DLD1 (cell line): ENCODE data around the gene MFAP3L.

ENCODE experiments used
- in situ Hi-C: cut with HindIII; loops from 2 replicates; pipeline ENCODE4 v1.10.0; 2017; ENCODE audit warnings: low sequenced_read_pairs

MFAP3L gene

DNA sequence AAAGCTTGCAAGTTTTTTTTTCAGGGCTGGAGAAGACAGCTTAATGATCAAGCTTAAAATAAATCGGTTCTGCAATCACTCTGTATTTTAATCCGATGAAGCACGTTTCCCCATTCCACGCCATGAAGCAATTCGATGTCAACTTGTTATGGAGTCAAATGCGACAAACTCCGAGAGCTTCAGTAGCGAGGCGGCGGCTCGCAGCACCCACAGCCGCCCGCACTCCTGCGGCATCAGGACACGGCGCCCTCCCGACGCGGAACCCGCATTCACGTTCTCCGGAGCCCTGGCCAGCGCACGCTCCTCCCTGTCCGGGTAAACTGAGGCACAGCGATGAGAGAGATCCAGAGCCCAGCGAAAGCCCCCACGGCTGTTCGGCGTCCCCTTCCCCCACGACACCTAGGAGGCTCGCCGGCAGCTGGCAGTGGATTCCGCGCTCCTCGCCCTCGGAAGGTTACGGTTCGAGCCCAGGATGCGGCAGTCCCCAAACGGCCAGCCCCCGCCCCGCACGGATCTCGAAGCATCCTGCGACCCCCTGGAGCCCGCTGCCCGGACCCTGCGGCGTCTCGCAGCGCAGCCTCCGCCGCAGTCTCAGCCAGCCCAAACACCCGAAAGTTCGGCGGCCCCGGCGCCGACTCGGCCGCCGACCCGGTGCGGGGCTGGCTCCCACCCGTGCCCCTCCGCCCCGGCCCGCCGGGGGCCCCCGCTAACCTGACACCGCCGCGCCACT is 507 bp downstream of the MFAP3L start:
- in situ Hi-C loops = loop anchor here (5.0 to 10.0 kb wide), 2 partner anchors 221 to 293 kb away; no protein-coding TSS in a partner anchor

DNA sequence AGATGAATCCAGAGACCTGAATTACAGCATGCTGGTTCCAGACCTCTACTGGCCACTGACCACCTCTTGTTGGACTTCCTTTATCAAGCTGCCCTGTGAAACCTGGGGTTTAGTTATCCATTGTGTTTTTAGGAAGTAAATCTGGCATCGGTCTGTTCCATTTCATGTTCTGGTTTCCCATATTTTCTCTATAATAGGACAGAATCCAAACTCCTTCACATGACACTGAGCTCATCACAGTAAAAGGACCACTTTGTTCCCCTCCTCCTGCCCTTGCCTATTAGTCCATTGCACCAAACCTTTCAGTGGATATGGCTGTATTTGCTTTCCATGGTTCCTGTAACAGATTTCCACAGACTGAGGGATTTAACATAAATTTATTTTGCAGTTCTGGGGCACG is 4.0 kb downstream of the MFAP3L start:
- in situ Hi-C loops = loop anchor here (10.0 kb wide), 1 partner anchor 217 kb away; no protein-coding TSS in a partner anchor

DNA sequence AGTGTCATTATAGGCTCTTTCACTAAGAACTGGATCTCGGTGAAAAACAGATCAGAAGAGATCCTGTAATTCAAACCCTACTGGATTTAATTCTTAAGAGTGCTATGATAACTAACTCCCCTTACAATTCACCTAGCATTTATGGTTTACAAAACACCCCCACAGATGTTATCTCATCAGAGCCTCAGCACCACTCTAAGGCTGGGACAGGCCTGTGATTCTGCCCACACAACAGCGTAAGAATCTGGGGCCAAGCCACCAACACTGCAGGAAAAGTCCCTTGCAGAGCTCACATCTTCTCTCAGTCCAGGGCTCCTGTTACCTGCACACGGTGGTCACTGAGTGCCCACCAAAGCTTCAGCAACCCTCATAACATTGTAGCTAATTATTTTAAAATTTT is 8.9 kb downstream of the MFAP3L start:
- in situ Hi-C loops = no loop called here

DNA sequence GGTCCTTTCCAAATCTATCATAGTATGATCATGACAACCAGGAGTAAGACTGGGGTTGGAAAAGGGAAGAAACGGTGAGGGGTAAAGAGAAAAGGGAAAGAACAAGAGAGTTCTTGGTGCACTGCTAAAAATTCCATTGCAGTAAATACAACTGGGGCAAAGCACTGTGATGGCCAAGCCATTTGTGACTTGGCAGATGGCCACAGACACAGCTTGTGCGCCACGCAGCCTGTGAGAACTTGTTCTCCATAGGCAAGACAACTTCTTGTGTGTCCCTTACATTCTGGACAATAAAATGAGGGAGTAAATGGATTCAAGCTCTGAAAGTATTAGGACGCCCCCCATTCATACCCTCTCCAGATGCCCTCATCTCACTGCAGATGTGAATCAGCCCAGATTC is 10.9 kb downstream of the MFAP3L start:
- in situ Hi-C loops = no loop called here

DNA sequence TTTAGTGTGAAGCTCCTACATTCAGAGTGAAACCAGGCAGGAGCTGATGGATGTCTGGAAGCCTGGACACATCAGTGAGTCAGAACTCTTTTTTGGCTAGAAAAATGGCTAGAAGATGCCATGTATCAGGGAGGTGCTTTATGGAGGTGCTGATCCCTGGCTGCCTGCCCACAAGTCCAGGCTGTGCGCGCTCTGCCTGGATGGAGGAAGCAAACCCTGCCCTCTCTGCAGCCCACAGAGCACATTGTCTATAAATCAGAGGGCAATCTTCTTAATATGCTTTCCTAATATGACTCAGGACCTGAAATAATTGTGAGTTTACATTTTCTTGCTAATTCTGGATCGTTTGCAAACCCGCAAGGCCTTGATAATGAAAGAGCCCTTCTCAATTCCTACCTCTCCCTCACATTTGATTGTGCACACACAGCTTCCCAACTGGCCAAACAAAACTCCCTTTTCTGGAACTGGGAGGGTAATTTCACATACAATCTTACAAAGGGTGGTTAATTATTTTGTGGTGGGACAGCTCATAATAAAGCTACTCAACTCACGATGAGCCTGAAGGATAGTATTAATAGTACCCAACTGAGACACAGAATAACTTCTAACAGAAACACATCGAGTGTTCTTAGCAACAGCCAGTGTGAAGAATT is 11.7 kb downstream of the MFAP3L start:
- in situ Hi-C loops = no loop called here

DNA sequence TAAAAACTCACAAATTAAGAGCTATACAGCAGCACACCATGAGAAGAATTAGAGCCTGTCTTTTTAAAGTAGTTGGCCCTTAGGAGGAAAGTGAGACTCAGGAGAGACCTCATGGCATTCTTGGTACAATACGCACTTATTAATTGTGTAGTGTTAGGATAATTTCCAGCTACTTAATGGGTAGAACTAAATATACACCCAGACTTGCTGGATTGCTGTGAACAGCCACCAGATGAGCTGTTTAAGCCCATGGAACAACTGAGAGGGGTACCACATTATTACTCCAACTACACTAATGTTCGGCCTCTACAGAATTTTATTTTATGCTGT is 13.6 kb downstream of the MFAP3L start:
- in situ Hi-C loops = no loop called here

DNA sequence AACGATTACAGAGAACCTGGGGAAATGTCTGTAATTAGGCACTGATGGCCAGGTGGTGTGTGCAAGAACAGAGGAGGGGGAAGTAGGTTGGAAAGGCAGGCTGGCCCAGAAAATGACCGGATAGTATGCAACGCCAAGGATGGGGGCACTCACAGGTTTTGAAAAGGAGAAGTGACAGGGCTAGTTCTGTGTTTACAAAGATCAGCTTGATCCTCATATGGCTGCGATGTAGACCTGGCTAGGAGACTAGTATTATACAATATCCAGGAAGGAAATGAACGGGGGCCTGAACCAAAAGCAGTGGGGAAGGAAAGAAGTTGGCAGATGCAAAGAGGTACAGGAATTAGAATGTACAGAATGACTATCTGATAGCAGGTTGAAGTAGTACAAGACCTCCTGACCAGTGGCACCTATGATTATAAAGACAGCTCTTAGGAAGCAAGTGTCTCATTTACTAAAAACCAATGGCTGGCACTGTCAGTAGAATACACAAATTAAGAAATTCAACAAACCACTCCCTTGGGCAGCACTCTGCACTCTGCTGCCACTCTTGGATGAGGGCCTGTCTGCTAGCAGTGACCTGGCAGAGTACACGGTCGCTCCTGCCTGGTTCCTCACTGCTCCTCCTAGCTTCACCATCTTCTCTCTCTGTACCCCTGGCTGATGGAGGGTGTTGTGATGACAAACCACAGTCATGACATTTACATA is 14.1 kb downstream of the MFAP3L start:
- in situ Hi-C loops = no loop called here

GRCh38 chr4:170009291-170009690 is 16.9 kb downstream of the MFAP3L start:
- in situ Hi-C loops = no loop called here

GRCh38 chr4:170008801-170009200 is 17.4 kb downstream of the MFAP3L start:
- in situ Hi-C loops = no loop called here

- in situ Hi-C loops = no loop called here
Measured at GRCh38 chr4:170008371-170008770, 17.8 kb downstream of the MFAP3L start.

GRCh38 chr4:170007113-170007512 is 19.1 kb downstream of the MFAP3L start:
- in situ Hi-C loops = no loop called here

DNA sequence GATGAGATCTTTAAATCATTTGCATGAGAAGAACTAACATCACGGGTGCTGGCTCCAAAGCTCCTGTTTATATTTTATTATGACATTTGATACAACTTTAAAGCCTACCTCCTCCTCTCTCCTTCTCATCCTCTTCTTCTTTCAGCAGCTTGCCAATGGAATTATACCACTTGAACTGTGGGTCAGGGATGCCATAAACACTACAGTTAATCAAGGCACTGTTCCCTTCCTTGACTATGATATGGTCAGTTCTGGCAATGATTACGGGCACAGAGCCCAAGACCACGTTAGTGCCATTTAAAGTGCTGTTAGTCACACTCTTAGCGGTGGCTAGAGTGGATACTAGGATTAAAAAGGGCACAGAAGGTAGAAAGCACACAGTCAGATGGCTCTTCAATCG is 20.7 kb downstream of the MFAP3L start:
- in situ Hi-C loops = no loop called here

DNA sequence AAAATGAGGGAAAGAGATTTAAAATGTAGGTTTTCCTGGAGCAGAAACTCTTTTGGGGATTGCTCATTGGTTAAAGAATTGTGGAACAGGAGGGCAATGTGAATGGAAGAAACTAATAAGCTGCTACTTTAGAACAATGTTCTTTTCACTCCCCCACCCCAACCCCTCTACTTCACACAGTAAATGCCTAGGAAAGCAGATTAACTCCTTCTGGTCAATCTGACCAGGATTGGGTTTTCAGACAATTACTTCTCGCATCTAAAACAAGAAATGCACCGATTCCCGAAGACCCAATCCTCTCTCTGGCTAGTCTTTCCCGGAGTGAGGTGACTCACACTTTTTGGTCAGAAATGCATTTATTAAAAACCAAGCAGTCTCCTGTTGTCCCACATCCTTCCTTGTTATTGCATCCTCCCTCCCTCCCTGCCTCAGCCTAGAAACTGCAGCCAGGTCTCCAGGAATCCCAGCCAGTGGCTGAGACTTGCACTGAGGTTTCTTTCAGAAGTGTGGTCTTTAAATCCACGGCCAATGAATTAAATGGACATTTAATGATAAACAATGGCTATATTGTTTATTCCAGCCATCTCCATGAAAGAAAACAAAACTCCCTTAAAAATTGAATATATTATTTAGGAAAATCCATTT is 21.4 kb downstream of the MFAP3L start:
- in situ Hi-C loops = no loop called here

DNA sequence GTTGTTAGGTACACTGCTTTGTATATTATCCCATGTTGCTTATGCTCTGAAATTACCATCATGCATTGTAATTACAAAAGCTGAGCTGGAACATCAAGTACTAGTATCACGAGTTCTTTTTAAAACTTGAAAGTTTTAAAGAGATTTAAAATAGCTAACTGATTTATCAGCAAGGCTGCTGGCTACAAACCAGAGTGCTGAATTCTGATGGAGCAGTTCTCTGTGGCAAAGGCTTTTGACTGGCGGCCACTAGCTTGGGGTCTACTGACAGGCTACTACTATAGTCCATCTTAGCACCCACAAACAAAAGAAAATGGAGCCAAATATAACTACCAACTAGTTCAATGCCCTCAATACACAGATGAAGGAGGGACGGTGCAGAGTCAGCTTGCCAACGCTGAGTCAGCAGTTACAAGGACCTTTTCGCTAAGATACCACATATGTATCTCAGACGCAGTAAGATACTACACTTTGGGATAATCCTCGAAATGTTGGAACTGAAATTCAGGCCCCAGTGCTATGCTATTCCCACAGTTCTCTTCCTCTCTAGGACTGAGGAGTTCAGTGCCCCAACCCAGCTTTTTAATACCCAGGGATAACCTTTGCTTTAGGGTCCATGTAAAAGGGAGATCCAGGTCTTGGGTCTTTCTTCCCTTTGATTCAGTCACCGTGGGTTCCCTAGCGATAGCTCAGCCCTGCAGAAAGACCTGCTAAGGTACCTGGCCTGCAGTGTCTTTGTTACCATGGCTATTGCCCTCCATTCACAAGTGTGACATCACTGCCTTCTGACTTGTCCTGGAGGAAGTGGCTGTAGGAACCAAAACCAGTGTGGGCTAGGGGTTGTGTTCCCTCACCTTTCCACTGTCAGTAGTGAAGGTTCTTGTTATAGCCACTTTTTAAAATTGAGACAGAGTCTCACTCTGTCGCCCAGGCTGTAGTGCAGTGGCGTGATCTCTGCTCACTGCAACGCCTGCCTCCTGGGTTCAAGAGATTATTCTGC is 22.8 kb downstream of the MFAP3L start:
- in situ Hi-C loops = no loop called here

DNA sequence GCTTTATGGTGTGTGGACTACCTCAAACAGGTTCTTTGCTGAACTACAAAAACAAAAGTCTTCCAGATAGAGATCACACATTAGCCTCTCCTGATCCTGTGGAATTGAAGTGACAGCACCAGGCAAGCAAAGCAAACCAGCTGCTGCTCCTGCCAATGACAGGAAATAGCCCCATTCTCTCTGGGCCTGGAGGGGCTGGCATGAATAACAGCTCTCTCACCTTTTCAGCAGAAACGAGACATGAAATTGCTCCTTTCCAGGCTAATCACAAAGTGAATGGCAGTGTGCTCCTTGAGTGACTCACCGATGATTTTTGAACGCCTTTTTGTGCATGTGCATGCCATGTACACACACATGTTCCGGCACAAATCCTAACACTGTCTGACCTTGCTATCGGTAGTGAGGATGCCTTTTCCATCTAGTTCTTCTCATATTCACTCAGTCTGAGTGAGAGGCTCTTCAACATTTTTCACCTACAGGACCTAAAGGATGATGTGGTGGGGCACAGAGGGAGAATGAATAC is 24.4 kb downstream of the MFAP3L start:
- in situ Hi-C loops = no loop called here

DNA sequence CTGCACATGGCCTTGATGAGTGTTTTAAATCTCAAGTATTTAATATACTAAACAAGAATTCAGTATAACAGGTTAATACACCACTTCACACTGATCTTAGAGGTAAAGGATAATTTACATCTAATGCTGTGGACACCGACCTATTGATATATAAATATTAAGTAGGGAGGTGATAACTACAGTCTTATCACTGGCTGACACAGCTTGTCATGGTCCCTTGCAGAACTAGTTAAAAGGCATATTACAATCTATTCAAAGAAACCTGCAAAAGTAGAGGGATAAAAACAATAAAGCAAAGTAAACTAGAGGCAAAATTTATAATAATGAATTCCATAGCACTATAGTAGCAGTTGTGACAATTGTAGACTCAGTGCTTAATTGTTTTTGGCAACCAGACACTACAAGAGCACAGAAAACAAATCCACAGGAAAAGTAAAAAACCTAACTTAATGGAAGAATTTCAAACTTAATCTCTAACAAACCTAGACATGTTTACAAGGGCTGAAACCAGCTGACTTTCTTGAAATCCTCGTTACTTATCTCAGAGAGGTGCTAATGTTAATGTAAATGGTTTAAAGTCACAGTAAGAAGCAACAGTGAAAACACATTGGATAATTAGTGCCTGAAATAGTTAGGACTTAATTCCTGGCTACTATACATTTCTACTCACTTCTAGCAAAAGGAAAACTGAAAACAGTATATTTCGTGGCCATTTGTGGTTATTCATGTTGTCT is 25.0 kb downstream of the MFAP3L start:
- in situ Hi-C loops = no loop called here

- in situ Hi-C loops = no loop called here
Measured at GRCh38 chr4:169999923-170000322, 26.3 kb downstream of the MFAP3L start.

- in situ Hi-C loops = no loop called here
Measured at GRCh38 chr4:169998981-169999380, 27.2 kb downstream of the MFAP3L start.
